ENCODE data around the gene BCAS1.
A peak's percentile ranks its signal among the peaks of the same experiment; 100 is the strongest.

Gene BCAS1

DNA sequence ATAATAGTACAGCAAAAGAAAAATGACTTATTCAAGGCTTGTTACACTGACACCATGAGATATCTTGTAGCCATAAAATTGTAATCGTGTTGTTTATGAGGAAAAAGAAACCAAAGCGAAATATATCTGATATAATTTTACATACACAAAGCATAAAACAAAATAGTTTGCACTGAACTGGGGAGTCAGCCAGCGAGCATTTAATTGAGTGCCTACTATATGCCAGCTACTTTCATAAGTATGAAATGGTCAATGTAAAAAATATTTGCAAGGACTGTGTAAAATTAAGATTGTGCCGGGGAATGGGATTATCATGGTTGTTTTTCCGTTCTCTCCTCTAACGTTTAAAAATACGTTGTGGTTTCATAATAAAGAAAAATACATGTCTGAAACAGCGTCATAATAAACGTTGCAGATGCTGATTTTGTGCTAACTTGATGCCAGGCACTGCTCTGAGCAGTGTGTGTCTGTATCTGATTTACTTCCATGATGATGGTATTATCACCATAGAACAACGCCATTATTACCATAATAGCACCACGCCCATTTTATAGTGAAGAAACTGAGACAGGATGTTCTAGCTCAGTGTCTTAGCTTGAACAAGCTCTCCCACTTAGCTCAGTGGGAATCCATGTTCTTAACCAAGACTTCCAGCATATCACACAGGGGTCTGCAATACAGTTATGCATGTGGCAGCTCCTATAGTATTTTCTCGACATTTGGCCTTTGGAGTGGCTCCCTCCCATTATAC lies 144.6 kb downstream of the BCAS1 start:
- no peak for DNase-seq (ENCODE audit: low read depth)

DNA sequence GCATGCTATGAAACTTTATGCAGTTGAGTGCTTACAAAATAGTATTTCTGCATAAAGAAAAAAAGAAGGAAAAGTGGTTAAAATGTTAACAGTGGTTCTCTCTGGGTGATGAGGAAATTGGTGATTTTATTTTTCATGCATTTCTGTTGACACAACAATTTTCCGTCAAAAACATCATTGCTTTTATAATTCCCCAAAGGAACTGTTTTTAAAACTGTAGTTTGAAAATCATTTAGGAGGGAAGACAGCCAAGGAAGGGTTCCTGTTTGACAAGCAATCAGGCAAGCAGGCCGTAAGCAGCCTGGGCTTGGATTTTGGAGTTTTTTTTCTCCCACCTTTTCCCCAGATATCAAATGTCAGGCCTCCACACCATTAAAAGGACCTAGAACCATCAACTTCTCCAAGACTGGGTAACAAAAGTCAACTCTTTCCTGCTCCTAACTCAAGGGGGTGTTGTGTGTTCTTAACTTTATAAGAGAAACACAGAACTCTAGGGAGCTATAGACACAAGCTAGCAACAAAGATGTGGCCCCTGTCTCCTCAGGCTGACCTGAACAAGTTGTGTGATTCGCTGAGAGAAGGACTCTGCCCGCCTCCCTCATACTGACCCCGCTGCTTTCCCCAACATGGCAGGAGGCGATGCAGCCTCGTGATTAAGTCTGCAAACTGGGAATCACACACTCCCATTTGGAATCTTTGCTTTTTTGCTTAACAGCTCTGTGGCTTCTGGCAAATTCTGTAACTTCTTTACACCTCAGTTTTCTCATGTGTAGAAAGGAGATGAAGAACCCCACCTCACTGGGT lies 146.6 kb downstream of the BCAS1 start:
- DNase-seq (ENCODE audit: low read depth) = no peak

DNA sequence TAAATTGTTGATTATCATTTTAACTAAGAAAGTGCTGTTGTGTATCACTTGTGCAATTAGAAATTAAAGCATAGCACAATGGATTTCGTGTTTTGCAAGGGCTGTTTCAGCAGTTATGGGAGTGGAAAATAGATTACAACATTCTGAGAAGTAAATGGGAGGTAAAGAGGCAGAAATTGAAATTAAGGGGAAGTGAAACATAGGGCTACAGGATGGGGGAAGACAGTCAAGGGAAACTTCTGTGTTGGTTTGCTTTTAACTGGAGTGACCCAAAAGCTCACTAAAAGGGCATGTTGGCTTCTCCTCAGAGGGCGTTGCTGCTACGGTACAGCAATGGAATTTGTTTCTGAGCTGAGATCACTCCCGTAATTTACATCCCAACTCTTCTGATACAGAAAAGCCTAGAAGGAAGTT lies 147.5 kb downstream of the BCAS1 start:
- no peak for DNase-seq (ENCODE audit: low read depth)

DNA sequence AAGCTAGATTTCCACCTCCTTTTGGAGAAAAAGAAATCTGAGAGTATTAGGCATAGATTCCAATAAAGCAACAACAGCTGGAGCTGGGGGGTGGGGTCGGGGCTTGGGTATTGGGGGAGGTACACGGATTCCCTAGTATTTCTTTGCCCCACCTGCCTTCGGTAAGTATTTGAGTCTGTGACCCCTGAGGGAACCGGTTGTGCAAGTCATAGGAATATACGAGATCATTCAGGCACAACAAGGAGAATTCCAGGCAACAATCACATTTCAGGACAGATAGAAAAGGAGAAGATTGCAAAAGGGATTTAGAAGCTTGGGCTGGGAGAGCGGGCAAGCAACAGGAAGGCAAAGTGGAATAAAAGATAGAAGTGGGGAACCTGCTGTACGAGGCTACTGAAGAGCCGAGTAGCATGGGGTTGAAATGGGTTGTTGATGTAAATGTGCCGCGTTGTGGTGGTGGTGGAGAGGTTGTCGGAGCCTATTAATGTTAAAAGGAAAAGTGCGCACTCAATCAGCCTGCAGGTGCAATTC lies 148.9 kb downstream of the BCAS1 start:
- no peak for DNase-seq (ENCODE audit: low read depth)

GRCh38 chr20:53920647-53921245 lies 149.6 kb downstream of the BCAS1 start:
- DNase-seq (ENCODE audit: low read depth) = no peak

GRCh38 chr20:53919886-53920285 lies 150.5 kb downstream of the BCAS1 start:
- DNase-seq (ENCODE audit: low read depth) = no peak

DNA sequence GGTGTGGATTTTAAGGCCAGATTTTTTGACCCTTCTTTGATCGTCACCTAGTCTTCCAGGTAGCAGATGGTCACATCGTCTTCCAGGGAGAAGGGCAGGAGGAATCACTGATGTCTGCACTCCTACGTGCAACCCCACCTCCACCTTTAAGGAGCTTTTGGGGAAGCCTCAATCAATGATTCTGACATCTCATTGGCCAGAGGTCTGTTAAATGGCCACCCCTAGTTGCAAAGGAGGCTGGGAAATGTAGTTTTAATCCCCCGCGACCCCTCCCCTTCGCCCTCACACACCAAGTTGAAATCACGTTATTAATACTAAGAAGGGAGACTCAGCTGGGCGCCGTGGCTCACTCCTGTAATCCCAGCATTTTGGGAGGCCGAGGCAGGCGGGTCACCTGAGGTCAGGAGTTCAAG lies 151.4 kb downstream of the BCAS1 start:
- DNase-seq (ENCODE audit: low read depth) = no peak

DNA sequence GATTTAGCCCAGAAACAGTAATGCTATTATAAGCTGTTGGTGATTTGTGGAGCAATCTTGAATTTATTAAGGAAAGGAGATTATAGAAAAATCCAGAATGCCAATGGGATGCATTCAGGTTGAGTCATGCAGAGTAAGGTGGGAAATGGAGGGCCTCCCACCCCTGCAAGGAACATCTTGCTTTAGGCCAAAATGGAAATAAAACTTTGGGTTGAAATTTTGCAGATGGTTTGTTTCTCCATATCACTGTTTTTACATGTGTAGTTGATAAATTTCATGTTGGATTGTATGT lies 152.4 kb downstream of the BCAS1 start:
- DNase-seq (ENCODE audit: low read depth) = no peak

DNA sequence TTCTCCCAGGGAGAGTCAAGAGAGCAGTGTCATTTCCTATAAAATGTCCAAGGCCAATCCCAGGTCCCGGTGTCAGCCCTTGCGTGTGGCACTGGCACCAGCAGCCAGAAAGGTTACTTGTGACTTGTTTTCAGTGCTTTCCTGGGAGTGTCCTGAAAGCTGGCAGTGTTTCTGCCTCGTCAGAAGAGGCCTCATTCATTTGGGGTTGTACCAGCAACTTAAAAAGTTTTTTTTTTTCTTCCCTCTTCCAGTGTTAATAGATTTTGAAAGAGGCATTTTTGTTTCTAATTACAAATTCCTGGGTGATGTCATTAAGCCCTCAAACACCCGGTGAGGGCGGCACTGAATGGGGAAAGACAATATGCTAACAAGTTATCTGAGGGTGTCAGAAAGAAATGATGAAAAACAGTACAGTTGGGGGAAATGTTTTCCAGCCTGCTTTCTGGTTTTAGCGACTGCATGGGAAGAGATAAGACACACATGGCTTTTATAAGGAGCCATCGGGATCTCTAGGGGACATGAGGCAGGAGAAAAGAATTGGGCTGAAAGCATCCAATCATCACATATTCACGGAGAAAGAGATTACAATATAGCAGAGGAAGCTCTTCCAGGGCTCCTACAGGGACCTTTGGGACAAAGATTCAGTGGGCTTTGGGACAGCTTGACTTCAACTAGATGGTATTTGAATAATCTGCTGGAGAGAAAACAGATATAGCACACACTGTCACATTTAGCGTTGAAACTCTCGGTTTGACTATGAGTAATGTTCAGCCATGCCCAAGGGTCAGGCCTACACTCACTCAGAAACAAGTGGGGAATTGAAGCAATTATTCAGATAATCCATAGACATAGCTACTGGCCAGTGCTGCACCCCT lies 153.0 kb downstream of the BCAS1 start:
- peak; percentile 69 for DNase-seq (ENCODE audit: low read depth)

DNA sequence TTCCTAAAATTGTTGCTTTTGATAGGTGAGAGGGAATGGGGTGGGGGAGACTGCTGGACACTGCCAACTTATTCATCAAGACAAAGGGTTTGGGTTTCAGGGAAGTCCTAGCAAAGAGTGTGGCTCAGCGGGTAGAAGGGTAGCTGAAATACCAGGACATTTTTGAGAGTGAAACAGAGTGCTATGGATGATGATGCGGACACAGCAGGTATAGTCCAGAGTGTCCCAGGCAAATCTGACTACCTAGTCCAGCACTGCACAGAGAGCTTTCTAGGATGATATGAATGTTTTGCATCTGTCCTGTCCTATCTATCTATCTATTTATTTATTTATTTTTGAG lies 154.3 kb downstream of the BCAS1 start:
- no peak for DNase-seq (ENCODE audit: low read depth)

DNA sequence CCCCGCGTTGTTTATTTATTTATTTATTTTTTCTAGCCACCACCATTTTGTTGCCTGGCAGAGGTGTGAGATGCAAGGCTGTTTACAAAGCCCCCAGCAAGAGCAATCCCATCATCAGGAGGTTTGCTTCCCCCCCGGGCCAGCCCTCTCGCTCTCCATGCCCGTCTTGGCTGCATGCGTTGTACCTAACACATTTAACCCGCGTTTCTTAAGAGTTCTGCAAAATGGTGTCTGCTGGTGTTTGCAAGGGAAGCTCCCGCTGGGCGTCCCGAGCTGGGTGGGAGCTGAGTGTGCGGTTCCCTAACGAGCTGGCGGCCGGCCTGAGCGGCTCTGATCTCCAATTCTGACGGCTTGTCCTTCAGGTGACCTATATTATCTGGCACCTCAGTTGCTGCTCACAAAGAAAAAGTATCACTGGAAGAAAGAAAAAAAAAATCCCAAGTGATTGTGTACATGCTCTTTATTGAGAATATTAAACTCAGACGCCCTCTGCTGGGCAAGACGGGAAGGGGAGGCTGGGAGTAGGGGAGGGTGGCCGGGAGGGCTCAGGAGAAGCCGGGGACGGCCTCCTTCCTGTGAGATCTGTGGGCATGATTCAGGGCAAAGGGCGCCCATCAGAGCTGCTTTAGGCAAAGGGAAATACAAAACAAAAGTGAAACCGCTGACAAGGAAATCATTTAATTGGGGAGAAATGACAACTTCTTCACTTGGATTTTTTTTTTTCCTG lies 154.8 kb downstream of the BCAS1 start:
- DNase-seq (ENCODE audit: low read depth) = peak; percentile 98

DNA sequence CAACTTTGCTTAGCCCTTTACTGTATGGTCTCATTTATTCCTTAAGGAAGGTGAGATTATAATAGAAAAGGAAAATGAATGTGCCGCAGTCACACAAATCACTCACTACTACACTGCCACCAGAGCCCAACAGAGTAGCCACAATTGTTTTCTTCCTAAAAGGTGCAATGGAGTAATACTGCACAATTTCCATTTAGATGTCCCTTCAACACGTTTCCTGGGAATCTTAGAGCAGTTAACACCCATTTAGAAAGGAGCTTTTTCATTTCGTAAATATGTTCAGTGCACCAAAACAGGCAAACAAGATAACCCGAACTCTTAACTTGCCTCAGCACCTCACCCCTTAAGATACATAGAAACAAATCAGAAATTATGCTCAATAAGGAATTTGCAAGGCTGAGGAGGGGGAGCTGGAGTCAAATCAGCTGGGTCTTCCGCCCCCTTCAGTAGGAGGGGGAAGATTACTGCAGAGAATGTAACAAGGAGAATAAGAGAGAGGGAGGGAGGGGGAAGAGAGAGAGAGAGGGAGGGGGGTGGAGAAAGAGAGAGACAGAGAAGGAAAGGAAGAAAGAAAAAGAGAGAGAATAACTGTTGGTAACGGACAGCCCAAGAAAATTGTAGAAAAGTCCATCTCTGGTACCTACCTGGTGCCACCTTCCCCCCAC lies 155.5 kb downstream of the BCAS1 start:
- DNase-seq (ENCODE audit: low read depth) = peak; percentile 38

DNA sequence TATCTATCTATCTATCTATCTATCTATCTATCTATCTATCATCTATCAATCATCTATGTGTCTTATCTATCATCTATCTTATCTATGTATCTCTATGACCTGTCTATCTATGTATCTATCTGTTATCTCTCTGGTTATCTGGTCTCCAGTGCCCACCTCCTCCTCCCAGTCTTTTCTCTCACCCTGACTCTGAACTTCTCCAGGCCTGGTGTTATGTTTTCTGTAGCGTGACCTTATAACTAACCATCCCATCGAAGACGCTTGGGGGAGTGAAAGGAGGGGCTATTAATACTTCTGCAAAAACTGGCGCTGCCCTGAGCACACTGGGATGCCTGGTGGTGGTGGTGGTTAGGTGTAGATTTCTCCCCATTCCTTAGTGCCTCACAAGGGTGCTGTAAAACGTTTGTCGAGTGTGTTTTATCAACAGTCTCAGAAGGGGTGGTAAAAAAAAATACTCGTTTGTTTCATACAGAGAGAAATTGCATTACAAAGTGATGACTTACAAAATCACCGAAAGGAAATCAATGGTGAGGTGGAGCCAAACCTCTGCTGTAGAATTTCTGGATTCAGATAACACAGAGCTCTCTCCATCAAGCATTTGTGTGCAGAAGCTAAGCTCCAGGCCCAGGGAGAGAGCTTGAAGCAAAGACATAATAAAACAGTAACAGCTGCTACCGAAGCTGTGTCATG lies 156.2 kb downstream of the BCAS1 start:
- peak; percentile 58 for DNase-seq (ENCODE audit: low read depth)

GRCh38 chr20:53911301-53911700 lies 159.1 kb downstream of the BCAS1 start:
- DNase-seq (ENCODE audit: low read depth) = no peak

GRCh38 chr20:53910351-53911002 lies 159.9 kb downstream of the BCAS1 start:
- no peak for DNase-seq (ENCODE audit: low read depth)

- no peak for DNase-seq (ENCODE audit: low read depth)
These were observed 162.2 kb downstream of the BCAS1 start for GRCh38 chr20:53907968-53908751.

GRCh38 chr20:53905820-53906191 lies 164.6 kb downstream of the BCAS1 start:
- DNase-seq (ENCODE audit: low read depth) = no peak

DNA sequence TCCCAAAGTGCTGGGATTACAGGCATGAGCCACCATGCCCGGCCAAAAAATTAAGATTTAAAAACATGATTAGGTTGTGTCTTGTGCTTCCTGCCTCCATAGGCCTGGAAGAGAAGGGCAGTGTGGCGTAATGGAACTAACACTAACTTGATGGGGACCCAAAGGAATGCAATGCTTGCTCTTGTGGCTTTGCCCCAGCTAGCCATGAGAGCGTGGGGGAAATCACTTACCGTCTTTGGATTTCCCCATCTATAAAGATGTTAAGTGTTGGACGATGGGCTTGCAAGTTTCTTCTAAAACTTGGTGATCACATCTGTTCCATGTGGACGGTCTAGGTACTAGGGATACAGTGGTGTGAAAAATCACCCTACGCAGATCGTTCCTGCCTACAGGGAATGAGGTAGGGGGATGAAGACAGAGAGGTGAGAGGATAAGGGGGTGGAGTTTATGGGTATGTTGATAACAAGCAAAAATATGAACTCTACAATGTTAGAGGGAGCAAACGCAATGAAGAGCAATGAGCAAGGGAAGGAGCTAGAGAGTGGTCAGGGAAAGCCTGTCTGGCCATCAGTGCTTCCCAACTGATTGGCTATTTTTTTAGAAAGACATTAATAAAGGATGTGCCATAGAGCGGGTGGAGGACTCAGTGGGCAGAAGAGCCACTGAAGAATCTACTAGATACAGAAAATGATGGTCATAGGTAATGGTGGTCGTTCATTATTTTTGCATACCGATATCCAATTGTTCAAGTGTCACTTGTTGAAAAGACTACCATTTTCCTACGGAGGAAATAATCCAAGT lies 165.2 kb downstream of the BCAS1 start:
- DNase-seq (ENCODE audit: low read depth) = no peak
